ENCODE data around the gene ZNHIT3. TPM values are rescaled to one million over a fixed set of nuclear protein-coding genes. Genes with fewer than 3 reads are reported as not detected.

ZNHIT3 gene
- total and polyA plus RNA-seq, 10 of the 15 experiments (the other 5 are each of a cell fraction or from before 2014, with no cell fraction given): 34.1 to 128 (median 55.6) TPM

- no peak for TF ChIP-seq ZNF217 (IDR thresholded peaks at IDR 0.05)
- no peak for TF ChIP-seq CEBPB (IDR thresholded peaks at IDR 0.05; ENCODE audit: borderline replicate concordance in 1 of 2, low read depth in 2 of 2, low read length in 2 of 2)
- TF ChIP-seq GABPA (IDR thresholded peaks at IDR 0.05; ENCODE audit: low read depth): no peak
- TF ChIP-seq TAF1 (IDR thresholded peaks at IDR 0.05; ENCODE audit: borderline replicate concordance, low read depth, low read length): no peak
- no peak for TF ChIP-seq SMARCA5 (IDR thresholded peaks at IDR 0.05)
- TF ChIP-seq, protein P1, sequence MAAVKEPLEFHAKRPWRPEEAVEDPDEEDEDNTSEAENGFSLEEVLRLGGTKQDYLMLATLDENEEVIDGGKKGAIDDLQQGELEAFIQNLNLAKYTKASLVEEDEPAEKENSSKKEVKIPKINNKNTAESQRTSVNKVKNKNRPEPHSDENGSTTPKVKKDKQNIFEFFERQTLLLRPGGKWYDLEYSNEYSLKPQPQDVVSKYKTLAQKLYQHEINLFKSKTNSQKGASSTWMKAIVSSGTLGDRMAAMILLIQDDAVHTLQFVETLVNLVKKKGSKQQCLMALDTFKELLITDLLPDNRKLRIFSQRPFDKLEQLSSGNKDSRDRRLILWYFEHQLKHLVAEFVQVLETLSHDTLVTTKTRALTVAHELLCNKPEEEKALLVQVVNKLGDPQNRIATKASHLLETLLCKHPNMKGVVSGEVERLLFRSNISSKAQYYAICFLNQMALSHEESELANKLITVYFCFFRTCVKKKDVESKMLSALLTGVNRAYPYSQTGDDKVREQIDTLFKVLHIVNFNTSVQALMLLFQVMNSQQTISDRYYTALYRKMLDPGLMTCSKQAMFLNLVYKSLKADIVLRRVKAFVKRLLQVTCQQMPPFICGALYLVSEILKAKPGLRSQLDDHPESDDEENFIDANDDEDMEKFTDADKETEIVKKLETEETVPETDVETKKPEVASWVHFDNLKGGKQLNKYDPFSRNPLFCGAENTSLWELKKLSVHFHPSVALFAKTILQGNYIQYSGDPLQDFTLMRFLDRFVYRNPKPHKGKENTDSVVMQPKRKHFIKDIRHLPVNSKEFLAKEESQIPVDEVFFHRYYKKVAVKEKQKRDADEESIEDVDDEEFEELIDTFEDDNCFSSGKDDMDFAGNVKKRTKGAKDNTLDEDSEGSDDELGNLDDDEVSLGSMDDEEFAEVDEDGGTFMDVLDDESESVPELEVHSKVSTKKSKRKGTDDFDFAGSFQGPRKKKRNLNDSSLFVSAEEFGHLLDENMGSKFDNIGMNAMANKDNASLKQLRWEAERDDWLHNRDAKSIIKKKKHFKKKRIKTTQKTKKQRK (IDR thresholded peaks at IDR 0.05; ENCODE audit: low read depth, low read length): no peak
- no peak for TF ChIP-seq SREBF2 (IDR thresholded peaks at IDR 0.05; ENCODE audit: low read length)
- TF ChIP-seq, protein P2, sequence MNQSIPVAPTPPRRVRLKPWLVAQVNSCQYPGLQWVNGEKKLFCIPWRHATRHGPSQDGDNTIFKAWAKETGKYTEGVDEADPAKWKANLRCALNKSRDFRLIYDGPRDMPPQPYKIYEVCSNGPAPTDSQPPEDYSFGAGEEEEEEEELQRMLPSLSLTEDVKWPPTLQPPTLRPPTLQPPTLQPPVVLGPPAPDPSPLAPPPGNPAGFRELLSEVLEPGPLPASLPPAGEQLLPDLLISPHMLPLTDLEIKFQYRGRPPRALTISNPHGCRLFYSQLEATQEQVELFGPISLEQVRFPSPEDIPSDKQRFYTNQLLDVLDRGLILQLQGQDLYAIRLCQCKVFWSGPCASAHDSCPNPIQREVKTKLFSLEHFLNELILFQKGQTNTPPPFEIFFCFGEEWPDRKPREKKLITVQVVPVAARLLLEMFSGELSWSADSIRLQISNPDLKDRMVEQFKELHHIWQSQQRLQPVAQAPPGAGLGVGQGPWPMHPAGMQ (IDR thresholded peaks at IDR 0.05; ENCODE audit: borderline replicate concordance): no peak
- TF ChIP-seq SRF (IDR thresholded peaks at IDR 0.05; ENCODE audit: low read depth in 2 of 2, low read length in 2 of 2): no peak
- TF ChIP-seq MEF2B (IDR thresholded peaks at IDR 0.05; ENCODE audit: partially characterized antibody, poor library complexity, severe bottlenecking): no peak
- TF ChIP-seq HCFC1 (IDR thresholded peaks at IDR 0.05; ENCODE audit: low read length): no peak
- no peak for TF ChIP-seq ZNF207 (IDR thresholded peaks at IDR 0.05; ENCODE audit: borderline replicate concordance)
- TF ChIP-seq MEF2A (IDR thresholded peaks at IDR 0.05; ENCODE audit: insufficient read depth, low read depth, low read length): no peak
- no peak for TF ChIP-seq TCF12 (IDR thresholded peaks at IDR 0.05; ENCODE audit: low read depth, low read length)
- TF ChIP-seq MXI1 (IDR thresholded peaks at IDR 0.05; ENCODE audit: low read depth, low read length): no peak
- TF ChIP-seq EZH2 (IDR thresholded peaks at IDR 0.05; ENCODE audit: borderline replicate concordance, control insufficient read depth, low read depth, low read length): no peak
- no peak for TF ChIP-seq EGR1 (IDR thresholded peaks at IDR 0.05; ENCODE audit: borderline replicate concordance in 1 of 2, low read depth in 2 of 2, low read length in 2 of 2)
- SMC1A ChIA-PET (ENCODE audit: uncharacterized antibody, unreplicated experiment): interaction anchor here (1.1 kb wide), 1 partner anchor 15 kb away, joined by 3 read pairs; no protein-coding TSS in a partner anchor
- H3K4me2 ChIP-seq (ENCODE audit: control insufficient read depth, insufficient read depth): no peak overlapping the region
- CTCF ChIA-PET: interaction anchor here (1.4 kb wide), 1 partner anchor 50 kb away, joined by 3 read pairs; no protein-coding TSS in a partner anchor
- RAD21 ChIA-PET (ENCODE audit: unreplicated experiment): no interaction called here
- no peak overlapping the region for H3K9ac ChIP-seq (ENCODE audit: control insufficient read depth, insufficient read depth, low read length)
- no peaks in the 10 kb centered on the region for H3K27me3 ChIP-seq (replicated peaks in 1 of 2; ENCODE audit: control insufficient read depth in 2 of 2, insufficient read depth in 2 of 2, low read length in 1 of 2)
- no peaks in the 10 kb centered on the region for H4K20me1 ChIP-seq (ENCODE audit: control insufficient read depth, insufficient read depth)
- intact Hi-C loops (cut with micrococcal nuclease; ENCODE audit: unreplicated experiment) (no loop called here), in situ Hi-C loops (cut with MboI) (no loop called here)
- DNase-seq (ENCODE audit: low read depth, low spot score) (no peak), FAIRE-seq (no peak), ATAC-seq (no peak)
- 98% methylated on average over 3 of the region's 3 CpGs for WGBS (ENCODE audit: insufficient coverage, insufficient replicate concordance, low lambda C conversion rate, missing lambda C conversion rate)
- no peak overlapping the region for H3K4me3 ChIP-seq
- no peaks in the 10 kb centered on the region for H3K79me2 ChIP-seq (ENCODE audit: control insufficient read depth, insufficient read depth, low read length)
- no peak overlapping the region for H3K27ac ChIP-seq (ENCODE audit: control insufficient read depth, insufficient read depth)
- peaks cover 6% of the 10 kb centered on the region; the same call in 1 of the 2 replicates for H3K4me1 ChIP-seq (ENCODE audit: control insufficient read depth, insufficient read depth, low read length)
- H2AFZ ChIP-seq (ENCODE audit: control insufficient read depth, low read depth, low read length): no peak overlapping the region
- no TSS peak for BruUV-seq (replicated peaks)
- POLR2A ChIA-PET: no interaction called here
- no peaks in the 10 kb centered on the region for H3K9me3 ChIP-seq (replicated peaks; ENCODE audit: control insufficient read depth, insufficient read depth, low read length)
- peaks cover 11 to 22% of the 10 kb centered on the region in 2 experiments; a peak in 3 of 4 replicates for H3K36me3 ChIP-seq (ENCODE audit: control insufficient read depth in 2 of 2, insufficient read depth in 2 of 2, low read length in 1 of 2)
These were observed 28.4 kb downstream of the ZNHIT3 start for GRCh38 chr17:36514856-36515255.
